Ovary (tissue), 3 donors: ENCODE measurements around the gene NHERF1.

Source experiments
- CTCF ChIP-seq, 3 donors: fragments of 450-650 bp in 2 of 3; fragments of 200-600 bp in 1 of 3; IDR thresholded peaks; one replicate each; pipeline versions ENCODE4 v1.5.1 to v1.8.0; 2016 to 2022; ENCODE audit warnings: antibody characterized with exemption in 3 of 3, mild to moderate bottlenecking in 1 of 3
- EP300 ChIP-seq: sonication (generic); formaldehyde crosslinking; IDR thresholded peaks from one replicate; pipeline ENCODE4 v1.6.1; 2017; ENCODE audit warnings: antibody characterized with exemption
- donor health status: DM: no; HTN: no; CAD: no.

- TF ChIP-seq EP300 = no peak
- no peak for TF ChIP-seq CTCF (IDR thresholded peaks at IDR 0.05)
These were observed 20.3 kb upstream of the NHERF1 start for GRCh38 chr17:74728033-74728701.
